Iris pigment epithelial cell (primary cell): Measurements from ENCODE around the gene GLIS2.

Experiments used
- DNase-seq: peaks from one replicate; pipeline ENCODE4 v3.0.0-alpha.2; 2011; ENCODE audit warnings: low read depth

Gene GLIS2

DNA sequence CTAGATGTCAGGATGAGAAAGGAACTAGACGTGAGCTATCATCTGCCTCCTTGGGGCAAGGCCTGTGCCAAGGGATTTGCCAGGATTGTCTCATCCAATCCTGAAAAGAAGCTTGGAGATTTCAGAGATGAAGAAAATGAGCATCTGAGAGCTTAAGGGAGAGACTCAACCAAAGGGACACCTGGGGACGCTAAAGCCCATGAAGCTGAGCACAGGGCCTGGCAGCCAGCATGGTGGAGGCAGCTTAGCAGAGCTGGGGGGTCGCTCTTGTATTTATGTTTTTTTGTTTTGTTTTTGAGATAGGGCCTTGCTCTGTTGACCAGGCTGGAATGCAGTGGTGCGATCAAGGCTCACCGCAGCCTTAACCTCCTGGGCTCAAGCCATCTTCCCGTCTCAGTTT lies 18.4 kb upstream of the GLIS2 start:
- no peak for DNase-seq

- peak; percentile 90 for DNase-seq
Observed at GRCh38 chr16:4298761-4299522, 16.9 kb upstream of the GLIS2 start.

- DNase-seq = no peak
Observed at GRCh38 chr16:4301177-4301576, 14.7 kb upstream of the GLIS2 start.

- no peak for DNase-seq
Observed at GRCh38 chr16:4301968-4302367, 13.9 kb upstream of the GLIS2 start.

- DNase-seq = no peak
Observed at GRCh38 chr16:4303973-4304372, 11.9 kb upstream of the GLIS2 start.

- no peak for DNase-seq
Observed at GRCh38 chr16:4306470-4307214, 9.2 kb upstream of the GLIS2 start.

GRCh38 chr16:4307215-4308037 lies 8.4 kb upstream of the GLIS2 start:
- peak; percentile 96 for DNase-seq

GRCh38 chr16:4309102-4309832 lies 6.6 kb upstream of the GLIS2 start:
- DNase-seq = no peak

DNA sequence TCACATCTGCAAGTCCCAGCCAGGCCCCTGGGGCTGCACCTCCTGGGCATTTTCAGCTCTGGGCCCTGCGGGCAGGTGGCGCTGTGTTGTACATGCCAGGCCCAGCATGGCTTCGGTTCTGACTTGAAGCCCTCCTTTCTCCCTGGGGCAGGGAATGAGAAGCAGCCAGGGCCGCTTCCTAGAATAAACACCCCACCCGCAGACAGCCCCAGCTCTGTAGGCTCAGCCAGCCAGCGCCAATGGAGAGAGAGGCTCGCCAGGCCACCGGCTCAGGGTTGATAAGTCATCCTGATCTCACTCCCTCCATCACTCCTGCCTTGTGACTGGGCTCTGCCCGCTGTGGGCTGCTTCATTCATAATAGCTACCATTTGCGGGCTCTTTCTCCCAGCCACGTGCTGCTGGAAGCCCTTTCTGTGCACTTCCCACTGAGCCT lies 6.0 kb upstream of the GLIS2 start:
- peak; percentile 69 for DNase-seq

DNA sequence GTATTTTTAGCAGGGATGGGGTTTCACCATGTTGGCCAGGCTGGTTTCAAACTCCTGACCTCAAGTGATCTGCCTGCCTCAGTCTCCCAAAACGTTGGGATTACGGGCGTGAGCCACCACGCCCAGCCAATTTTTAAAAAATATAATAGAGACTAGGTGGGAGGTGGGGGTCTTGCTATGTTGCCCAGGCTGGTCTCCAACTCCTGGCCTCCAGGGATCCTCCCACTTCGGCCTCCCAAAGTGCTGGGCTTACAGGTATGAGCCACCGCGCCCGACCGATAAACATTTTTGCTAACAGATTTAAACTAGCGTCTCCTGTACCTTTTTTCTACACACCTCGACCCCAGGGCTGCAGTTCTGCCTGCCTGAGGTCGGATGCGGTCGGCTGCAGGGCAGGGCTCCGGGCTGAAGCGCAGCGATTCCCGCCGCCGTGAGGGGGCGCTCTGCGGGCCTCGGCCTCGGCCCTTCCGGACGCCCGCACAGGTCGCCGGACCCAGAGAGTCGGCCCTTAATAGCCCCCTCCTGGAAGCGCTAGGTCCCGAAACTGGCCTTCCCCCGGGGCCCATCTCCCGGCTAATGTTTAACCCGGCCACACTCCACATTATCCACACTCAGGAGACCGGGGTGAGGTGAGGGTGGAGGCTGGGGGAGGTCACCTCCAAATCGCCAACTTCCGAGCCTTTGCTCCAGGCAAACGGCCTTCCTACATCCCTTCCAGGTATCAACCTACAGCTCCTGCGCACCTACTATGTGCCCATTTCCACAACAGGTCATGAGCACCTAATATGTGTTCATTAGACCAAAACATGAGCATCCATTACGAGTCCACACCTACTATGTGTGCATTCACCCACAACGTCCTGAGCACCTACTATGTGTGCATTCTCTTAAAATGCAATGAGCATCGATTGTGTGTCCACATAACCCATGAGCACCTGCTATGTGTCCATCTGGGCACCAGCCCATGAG lies 2.0 kb upstream of the GLIS2 start:
- no peak for DNase-seq

DNA sequence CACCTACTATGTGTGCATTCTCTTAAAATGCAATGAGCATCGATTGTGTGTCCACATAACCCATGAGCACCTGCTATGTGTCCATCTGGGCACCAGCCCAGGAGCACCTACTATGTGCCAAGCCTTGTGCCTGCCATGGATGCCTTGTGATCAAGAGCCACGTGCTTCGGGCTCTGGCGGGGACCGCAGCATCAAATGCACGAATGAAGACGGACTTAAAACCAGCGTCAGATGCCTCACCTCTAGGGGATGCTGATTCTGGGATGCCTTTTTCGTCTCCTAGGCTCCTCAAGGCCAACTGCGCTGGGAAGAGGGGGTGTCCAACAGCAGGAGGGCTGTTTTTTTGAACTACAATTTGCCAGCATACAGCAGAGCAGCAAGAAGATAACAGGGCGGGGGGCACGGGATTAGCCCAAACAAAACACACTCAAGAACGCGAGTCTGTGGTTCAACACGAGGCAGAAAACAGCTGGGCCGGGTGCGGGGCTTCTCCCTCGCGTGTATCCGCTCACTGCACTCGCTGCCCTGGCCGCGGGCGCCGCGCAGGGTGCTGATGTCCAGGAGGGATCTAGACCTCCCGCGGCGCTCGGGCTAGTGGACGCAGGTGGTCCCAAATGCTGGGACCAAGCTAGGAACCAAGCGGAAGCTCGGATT lies 1.2 kb upstream of the GLIS2 start:
- peak; percentile 62 for DNase-seq

GRCh38 chr16:4316108-4316863 lies 419 bp downstream of the GLIS2 start:
- peak; percentile 48 for DNase-seq

- DNase-seq = no peak
Observed at GRCh38 chr16:4316864-4317531, 1.1 kb downstream of the GLIS2 start.

DNA sequence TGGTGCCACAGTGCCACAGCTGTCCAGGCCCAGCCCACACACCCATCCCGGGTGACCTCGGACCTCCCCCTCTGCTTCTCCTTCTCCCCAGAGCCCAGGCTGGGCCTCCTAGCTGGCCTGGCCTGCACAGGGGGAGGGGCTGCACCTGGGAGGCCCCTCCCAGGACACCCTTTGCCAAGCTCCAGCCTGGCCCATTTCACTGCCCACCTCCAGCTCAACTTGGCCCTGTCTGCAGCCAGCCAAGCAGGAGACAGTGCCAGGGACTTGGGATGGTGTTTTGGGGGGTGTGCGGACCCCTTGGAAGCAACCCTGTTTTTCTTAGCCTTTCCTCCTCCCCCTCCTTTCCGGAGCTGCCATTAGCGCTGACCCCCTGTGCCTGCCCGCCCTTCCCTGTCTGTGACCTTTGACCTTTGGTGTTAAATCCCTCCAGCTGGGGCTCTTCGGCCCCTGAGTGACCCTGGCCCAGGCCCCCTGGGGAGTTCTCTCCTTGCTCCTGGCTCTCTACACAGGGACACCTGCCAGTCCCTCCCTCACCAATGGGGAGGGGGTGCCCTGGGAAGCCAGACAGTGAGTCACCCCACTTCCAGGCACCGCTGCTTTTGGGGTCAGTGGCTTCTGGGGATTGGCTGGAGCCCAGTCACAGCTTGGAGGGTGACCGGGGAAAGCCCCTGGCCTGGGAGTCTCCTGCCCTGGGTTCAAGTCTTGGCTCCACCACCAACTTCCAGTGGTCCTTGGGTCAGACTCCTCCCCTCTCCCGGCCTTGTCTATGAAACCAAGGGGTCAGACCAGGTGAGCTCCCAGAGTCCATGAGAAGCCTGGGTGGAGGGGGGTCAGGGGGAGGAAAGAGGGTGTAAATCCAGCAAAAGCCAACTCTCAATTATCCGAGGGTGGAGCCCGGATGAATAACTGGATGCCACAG lies 1.9 kb downstream of the GLIS2 start:
- peak; percentile 40 for DNase-seq

DNA sequence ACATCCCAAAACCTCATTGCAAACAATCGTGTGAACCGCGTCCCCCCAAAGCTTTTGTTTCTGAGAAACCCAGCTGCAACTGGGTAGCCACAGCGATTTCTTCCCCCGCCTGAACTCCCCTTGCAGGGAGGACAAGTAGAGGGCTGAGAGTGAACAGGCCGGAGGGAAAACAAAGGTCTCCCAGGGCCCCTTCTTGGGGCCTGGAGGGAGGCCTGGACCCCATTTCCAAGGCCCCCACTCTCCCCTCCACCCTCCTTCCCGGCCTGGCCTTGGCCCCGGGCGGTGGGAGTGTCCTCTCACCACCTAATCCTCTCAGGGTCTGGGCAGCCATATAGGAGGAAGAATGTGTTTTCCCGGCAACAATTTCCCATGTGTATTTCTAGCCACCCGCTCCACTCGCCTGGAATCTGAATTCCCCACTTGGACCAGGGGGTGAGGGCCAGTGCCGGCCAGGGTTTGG lies 2.6 kb downstream of the GLIS2 start:
- no peak for DNase-seq

GRCh38 chr16:4318967-4319366 lies 3.1 kb downstream of the GLIS2 start:
- no peak for DNase-seq
